PFSK-1 (cell line): Measurements from ENCODE around the gene PRSS21.

Experiments used
- FOXP2 ChIP-seq: optimal IDR thresholded peaks from 2 replicates; pipeline ENCODE3; 2011; ENCODE audit warnings: borderline replicate concordance, control low read depth, inconsistent platforms; ENCODE audit not compliant: insufficient read depth; ENCODE audit errors: extremely low read length, extremely low read depth
- POLR2AphosphoS5 ChIP-seq: IDR thresholded peaks from 2 replicates; pipeline ENCODE4 v1.6.1; 2012; ENCODE audit warnings: low read depth, mild to moderate bottlenecking, control low read depth, low read length, moderate library complexity
- REST ChIP-seq, 2 experiments: IDR thresholded peaks; 2 replicates each; pipeline versions ENCODE4 v1.6.1 to v1.8.0; 2011 to 2012; ENCODE audit warnings: low read depth in 2 of 2, low read length in 2 of 2, control low read depth in 1 of 2, inconsistent platforms in 1 of 2, mild to moderate bottlenecking in 1 of 2, moderate library complexity in 1 of 2; ENCODE audit not compliant: insufficient read depth in 1 of 2
- SIN3A ChIP-seq: IDR thresholded peaks from 2 replicates; pipeline ENCODE4 v1.6.1; 2012; ENCODE audit warnings: mild to moderate bottlenecking, low read length, moderate library complexity, borderline replicate concordance; ENCODE audit not compliant: insufficient read depth
- TAF1 ChIP-seq: IDR thresholded peaks from 2 replicates; pipeline ENCODE4 v1.6.1; 2012; ENCODE audit warnings: low read length, control low read depth, borderline replicate concordance; ENCODE audit not compliant: insufficient read depth

PRSS21 gene

GRCh38 chr16:2852731-2853507, 35.9 kb downstream of the PRSS21 start:
- no peak for TF ChIP-seq FOXP2
- TF ChIP-seq REST (IDR thresholded peaks at IDR 0.05; ENCODE audit: insufficient read depth in 1 of 2, low read depth in 2 of 2, low read length in 2 of 2) = no peak
- no peak for TF ChIP-seq POLR2AphosphoS5
- no peak for TF ChIP-seq TAF1
- no peak for TF ChIP-seq SIN3A

- TF ChIP-seq TAF1 = no peak
Measured at GRCh38 chr16:2853531-2854073, 36.6 kb downstream of the PRSS21 start.

- TF ChIP-seq TAF1 = no peak
- TF ChIP-seq SIN3A = no peak
- TF ChIP-seq FOXP2 = no peak
- TF ChIP-seq POLR2AphosphoS5 = no peak
- no peak for TF ChIP-seq REST (IDR thresholded peaks at IDR 0.05; ENCODE audit: insufficient read depth in 1 of 2, low read depth in 2 of 2, low read length in 2 of 2)
Measured at GRCh38 chr16:2854700-2855309, 37.8 kb downstream of the PRSS21 start.

GRCh38 chr16:2855536-2855935, 38.5 kb downstream of the PRSS21 start:
- TF ChIP-seq SIN3A (no peak), POLR2AphosphoS5 (no peak), FOXP2 (no peak)

- TF ChIP-seq REST (IDR thresholded peaks at IDR 0.05; ENCODE audit: insufficient read depth in 1 of 2, low read depth in 2 of 2, low read length in 2 of 2) = no peak
- TF ChIP-seq POLR2AphosphoS5 = no peak
- TF ChIP-seq TAF1 = no peak
- no peak for TF ChIP-seq SIN3A
- TF ChIP-seq FOXP2 = no peak
Measured at GRCh38 chr16:2856061-2856670, 39.1 kb downstream of the PRSS21 start.

- TF ChIP-seq REST (IDR thresholded peaks at IDR 0.05; ENCODE audit: insufficient read depth in 1 of 2, low read depth in 2 of 2, low read length in 2 of 2) (no peak), FOXP2 (no peak), SIN3A (no peak), TAF1 (no peak), POLR2AphosphoS5 (no peak)
Measured at GRCh38 chr16:2856686-2857450, 39.8 kb downstream of the PRSS21 start.
